LNCAP (cell line): Measurements from ENCODE around the gene GLDN.

Experiments used
- TF ChIP-seq, protein P1 (sequence below): fragments of 450-650 bp; IDR thresholded peaks from 2 replicates; pipeline ENCODE4 v1.5.1; 2017; ENCODE audit warnings: mild to moderate bottlenecking

Gene GLDN

DNA sequence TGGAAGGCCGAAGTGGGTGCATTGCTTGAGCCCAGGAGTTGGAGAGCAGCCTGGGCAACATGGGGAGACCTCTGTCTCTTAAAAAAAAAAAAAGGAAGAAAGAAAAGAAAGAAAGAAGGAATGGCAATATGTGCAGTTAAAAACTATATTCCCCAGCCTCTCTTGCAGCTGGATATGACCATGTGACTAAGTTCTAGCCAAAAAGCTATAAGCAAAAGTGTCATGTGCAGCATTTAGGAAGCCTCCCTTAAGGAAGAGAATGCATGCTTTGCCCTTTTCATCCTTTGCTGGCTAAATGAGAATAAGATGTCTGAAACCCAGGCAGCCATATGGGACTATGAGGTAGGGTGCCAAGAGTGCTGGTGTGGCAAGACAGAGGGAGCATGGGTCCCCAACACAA lies 24.8 kb upstream of the GLDN start:
- TF ChIP-seq, protein P1, sequence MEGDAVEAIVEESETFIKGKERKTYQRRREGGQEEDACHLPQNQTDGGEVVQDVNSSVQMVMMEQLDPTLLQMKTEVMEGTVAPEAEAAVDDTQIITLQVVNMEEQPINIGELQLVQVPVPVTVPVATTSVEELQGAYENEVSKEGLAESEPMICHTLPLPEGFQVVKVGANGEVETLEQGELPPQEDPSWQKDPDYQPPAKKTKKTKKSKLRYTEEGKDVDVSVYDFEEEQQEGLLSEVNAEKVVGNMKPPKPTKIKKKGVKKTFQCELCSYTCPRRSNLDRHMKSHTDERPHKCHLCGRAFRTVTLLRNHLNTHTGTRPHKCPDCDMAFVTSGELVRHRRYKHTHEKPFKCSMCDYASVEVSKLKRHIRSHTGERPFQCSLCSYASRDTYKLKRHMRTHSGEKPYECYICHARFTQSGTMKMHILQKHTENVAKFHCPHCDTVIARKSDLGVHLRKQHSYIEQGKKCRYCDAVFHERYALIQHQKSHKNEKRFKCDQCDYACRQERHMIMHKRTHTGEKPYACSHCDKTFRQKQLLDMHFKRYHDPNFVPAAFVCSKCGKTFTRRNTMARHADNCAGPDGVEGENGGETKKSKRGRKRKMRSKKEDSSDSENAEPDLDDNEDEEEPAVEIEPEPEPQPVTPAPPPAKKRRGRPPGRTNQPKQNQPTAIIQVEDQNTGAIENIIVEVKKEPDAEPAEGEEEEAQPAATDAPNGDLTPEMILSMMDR = no peak

DNA sequence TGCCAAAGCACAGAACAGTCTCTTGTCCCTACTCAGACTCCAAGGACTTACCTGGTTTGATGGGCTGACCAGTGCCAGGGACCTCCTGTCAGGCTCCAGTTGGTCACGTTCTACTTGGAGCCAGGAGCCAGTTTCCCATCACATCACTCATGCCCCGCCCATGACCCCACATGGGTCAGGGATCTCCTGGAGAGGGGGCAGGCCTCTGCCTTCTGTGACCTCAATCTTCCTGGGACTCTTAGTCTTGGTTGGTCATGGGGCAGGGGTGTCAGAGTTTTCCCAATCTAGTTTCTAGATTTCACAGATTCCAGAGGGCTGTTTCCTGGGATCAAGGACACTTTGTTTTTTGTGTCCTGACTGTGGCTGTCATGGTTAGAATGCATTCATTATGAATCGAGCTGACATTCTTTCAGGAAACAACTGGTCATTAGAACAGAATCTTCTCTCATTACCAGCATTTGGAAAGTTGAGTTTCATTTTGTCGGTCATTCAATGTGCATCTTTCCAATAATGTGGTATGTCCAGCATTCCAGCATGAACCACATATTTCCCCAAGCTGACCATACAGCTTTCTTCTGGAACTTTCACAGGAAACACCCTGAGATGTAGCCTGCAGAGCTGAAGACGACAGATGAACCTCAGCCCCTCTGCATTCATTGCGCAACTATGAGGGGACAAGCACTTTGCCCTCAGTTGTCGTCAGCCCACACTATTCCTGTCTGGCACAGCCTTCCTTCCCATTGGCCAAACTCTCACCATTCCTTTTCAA lies 22.9 kb upstream of the GLDN start:
- TF ChIP-seq, protein P1 = no peak

DNA sequence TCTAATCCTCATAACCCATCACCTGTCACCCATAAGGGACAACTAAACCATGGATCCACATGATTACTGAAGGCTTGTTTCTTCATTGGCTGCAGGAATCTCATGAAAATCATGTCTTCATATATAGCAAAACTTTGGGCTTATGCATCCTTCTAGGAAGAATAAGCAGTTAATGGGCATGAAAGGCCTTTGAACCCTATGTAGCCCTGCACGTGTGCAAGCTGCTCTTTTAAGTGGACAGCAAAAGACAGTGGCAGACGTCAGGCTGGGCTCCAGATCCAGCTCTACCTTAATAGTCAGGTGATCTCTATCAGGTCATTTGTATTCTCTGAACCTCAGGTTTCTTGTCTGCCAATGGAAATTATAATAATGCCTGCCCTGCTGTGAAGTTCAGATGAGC lies 21.9 kb upstream of the GLDN start:
- TF ChIP-seq, protein P1 = no peak

DNA sequence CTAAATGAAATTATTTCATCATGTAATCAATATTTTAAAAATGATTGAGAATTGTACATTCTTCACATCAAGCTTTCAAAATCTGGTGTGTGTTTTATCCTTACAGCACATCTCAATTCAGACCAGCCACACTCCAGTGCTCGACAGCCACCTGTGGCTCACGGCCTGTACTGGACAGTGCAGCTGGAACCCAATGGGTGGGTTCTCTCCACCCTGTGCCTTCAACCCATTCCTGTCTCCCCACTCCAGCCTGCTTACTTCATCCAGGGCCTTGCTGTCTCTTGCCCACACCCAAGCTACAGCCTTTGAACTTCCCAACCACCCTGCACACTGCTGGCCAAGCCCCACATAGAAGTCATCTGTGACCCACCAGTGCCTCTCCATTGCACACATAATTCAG lies 20.6 kb upstream of the GLDN start:
- TF ChIP-seq, protein P1 = no peak

DNA sequence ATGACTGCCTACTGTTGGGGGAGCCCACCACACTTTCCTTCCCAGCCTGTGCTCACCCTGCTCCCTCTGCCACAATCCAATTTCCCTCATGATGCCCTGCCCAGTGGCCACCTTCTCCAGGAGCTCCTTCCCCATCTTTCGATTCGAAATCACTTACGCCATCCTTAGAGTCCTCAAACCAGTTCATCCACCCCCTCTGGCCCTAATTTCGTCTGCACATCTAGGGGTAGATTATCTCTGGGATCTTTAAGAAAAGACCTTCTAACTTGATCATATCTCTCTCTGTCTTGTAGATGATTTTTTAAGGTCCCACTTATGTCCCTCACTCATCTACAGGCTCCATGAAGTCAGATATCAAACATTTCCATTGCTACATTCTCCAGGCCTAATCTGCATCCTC lies 20.1 kb upstream of the GLDN start:
- TF ChIP-seq, protein P1 = no peak

DNA sequence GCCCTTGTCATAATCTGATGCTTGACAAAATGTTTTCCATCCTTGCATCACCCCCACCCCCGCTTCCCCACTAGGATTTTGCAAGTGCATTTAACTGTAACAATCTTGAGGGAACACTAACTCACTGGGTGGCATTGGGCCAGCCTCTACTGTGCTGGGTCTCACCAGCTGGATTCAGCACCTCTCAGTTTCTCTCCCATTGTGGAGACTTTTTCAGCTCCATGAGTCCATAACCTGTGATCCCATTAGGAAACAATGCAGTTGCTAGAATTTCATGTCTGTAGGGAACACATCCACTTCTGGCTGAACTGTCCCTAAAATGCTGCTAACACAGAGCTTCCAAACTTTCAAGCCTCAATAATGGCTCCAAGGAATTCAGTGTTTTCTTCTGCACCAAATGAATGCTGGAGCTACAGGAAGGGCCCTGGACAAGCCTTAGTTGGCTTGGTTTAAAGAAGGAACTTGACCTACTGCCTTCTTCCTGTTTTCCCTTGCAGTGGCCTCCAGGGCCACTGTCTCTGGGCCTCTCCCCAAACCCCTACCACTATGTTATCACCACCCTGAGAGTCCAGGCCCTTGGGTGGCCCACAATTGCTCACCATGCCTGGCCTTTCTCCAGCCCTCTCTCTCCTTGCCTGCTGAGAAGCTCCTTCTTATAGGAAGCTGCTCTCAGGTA lies 18.7 kb upstream of the GLDN start:
- TF ChIP-seq, protein P1 = no peak

DNA sequence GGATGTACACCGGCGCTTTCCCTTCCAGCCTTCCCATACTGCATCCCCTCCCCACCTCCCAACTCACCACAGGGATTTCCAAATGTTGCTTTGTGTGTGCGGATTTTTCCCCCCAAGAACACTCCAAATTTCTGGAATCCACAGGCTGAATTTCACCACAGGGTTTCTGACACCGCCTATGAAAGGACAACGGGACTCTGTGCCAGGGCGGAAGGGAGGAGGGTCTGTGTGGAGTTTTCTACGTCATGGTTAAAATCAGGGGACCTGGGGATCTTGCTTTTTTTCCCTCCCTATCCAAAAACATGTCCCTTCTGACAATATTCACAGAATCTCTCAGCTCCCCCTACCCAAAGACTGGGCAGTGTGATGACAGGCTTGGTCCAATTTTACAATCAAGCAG lies 17.7 kb upstream of the GLDN start:
- TF ChIP-seq, protein P1 = no peak
